GM12873 (cell line): ENCODE data around the gene ABCG5.

Source experiments
- TF ChIP-seq, protein P1 (sequence below): IDR thresholded peaks from 2 replicates; pipeline ENCODE4 v1.5.1; 2012; ENCODE audit warnings: low read depth, mild to moderate bottlenecking, moderate library complexity, low read length, control low read depth; ENCODE audit not compliant: insufficient read depth; ENCODE audit errors: missing control alignments

The ABCG5 gene

DNA sequence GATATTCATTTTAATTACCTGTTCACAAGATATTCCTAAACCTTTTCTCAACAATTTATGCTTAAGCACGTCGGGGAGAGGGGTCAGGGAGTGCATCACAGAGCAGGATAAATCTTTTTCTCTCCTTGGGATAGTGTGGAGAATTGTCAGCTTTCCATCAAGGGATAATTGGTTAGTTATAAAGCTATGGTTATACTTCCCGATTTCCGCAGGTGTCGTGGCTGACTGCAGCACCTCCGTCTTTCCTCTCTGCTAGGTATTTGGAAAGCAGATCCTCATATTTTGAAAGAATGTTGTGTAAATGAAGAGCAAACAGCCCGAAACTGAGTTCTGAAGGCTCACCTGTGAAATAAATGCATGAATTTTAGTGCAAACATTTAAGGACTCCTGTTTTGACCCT, 64.0 kb downstream of the ABCG5 start:
- TF ChIP-seq, protein P1, sequence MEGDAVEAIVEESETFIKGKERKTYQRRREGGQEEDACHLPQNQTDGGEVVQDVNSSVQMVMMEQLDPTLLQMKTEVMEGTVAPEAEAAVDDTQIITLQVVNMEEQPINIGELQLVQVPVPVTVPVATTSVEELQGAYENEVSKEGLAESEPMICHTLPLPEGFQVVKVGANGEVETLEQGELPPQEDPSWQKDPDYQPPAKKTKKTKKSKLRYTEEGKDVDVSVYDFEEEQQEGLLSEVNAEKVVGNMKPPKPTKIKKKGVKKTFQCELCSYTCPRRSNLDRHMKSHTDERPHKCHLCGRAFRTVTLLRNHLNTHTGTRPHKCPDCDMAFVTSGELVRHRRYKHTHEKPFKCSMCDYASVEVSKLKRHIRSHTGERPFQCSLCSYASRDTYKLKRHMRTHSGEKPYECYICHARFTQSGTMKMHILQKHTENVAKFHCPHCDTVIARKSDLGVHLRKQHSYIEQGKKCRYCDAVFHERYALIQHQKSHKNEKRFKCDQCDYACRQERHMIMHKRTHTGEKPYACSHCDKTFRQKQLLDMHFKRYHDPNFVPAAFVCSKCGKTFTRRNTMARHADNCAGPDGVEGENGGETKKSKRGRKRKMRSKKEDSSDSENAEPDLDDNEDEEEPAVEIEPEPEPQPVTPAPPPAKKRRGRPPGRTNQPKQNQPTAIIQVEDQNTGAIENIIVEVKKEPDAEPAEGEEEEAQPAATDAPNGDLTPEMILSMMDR, result no peak

- TF ChIP-seq, protein P1, result no peak
Measured at GRCh38 chr2:43773876-43774613, 64.6 kb downstream of the ABCG5 start, which contains the start of gene DYNC2LI1. Gene DYNC2LI1 (plus strand): TSS chr2:43774039. CDS start chr2:43774139, 100 bp downstream.

- TF ChIP-seq, protein P1, result no peak
Measured at GRCh38 chr2:43766006-43766405, 72.6 kb downstream of the ABCG5 start.

DNA sequence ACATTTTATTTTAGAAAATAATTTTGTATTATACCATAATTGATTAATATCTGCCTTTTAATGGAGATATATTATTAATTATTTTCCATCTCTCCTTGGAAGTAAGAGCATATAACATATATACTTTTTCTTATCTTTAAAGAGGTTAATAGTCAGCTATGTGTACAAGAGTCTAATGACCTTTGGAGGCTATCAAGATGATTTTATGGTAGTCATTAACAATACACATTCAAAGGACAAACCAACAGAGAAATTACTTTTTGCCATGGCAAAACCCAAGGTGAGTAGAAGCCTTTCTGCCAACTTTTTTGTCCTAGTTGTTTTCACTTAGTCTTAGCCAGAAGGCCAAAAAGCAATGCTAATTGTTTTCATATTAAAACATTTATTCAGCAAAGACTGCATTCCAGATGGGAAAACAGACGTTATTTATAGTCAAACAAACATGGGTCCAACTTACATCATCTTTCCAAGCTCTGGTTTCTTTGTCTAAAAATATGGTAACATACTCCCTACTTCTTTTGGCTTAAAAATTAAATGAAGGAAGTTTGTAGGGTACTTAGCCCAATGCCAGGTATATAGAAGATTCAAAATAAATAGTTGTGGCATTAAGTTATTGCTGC, 74.4 kb downstream of the ABCG5 start:
- TF ChIP-seq, protein P1, result no peak

DNA sequence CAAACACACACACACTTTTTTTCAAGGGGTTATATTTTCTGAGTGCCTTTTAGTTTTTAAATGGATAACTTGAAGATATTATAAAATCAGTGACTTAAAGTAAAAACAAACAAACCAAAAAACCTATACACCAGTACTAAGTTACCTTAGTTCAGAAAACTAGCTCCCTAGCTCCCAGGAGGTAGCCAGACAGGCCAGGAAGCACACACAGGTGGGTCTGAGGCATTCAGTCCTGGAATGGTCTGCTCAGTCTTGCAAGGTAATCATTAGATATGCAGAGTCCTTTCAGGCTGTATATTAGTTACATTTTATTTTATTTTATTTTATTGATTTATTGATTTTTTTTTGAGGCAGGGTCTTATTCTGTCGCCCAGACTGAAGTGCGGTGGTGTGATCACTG, 75.5 kb downstream of the ABCG5 start:
- TF ChIP-seq, protein P1, result no peak
